ENCODE results near the gene TSPAN14. TPM values are rescaled to one million over a fixed set of nuclear protein-coding genes. Genes with fewer than 3 reads are reported as not detected.

Gene TSPAN14
- total RNA-seq, 2 experiments from 2014 or later = 109 to 117 TPM

DNA sequence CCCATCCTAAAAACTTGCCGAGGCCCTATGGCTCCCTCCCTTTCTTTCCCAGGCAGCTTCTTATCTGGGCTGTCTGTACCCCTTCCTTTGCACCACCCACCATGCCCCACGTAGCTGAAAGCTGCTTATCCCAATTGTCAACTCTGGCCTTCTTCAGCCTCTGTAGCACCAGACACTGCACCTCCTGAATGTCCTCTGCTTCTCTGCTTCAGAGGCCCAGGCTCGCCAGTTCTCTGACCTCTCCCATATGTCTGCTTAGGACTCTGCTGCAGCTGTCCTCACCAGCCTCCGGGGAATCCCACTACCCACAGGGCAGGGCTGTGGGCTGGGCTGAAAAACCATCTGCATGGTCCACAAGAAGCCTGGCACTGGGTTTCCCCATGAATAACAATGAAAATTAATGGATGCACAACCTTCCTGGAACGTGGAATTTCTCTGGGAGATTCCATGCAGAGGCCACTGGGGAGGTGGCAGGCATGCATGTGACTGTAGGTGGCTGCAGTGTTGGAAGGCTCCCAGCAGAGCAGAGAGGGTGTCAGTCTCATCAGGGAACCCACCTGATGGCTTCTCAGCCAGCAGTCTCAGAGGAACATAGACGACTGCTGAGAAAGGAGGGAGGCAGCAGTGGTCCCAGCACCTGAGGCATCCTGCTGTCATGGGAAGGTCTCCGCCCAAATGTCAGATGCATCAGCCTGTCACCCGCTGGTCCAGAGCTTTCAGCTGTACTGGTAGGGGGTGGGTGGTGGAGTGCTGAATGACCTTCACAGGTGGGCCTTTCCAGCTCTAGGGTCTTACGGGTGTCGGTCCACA, 66.8 kb downstream of the TSPAN14 start:
- peaks cover 59% of the 10 kb centered on the region for H3K36me3 Mint-ChIP-seq (ENCODE audit: low read depth)
- H3K27me3 Mint-ChIP-seq (ENCODE audit: low read depth) = no peaks in the 10 kb centered on the region
- ATAC-seq (no peak), DNase-seq (no peak)
- no peak overlapping the region for H3K4me3 Mint-ChIP-seq
- peaks cover 85% of the 10 kb centered on the region for H3K4me1 Mint-ChIP-seq (ENCODE audit: low read depth)
- H3K9me3 Mint-ChIP-seq (ENCODE audit: insufficient read depth) = no peaks in the 10 kb centered on the region
- peak overlapping the region; percentile 48 for H3K27ac Mint-ChIP-seq
- POLR2A ChIA-PET = no interaction called here
- CTCF ChIA-PET = interaction anchor here (1.1 to 2.5 kb wide), 6 partner anchors 9 to 143 kb away, joined by 3 to 8 read pairs (median 3); no protein-coding TSS in a partner anchor

DNA sequence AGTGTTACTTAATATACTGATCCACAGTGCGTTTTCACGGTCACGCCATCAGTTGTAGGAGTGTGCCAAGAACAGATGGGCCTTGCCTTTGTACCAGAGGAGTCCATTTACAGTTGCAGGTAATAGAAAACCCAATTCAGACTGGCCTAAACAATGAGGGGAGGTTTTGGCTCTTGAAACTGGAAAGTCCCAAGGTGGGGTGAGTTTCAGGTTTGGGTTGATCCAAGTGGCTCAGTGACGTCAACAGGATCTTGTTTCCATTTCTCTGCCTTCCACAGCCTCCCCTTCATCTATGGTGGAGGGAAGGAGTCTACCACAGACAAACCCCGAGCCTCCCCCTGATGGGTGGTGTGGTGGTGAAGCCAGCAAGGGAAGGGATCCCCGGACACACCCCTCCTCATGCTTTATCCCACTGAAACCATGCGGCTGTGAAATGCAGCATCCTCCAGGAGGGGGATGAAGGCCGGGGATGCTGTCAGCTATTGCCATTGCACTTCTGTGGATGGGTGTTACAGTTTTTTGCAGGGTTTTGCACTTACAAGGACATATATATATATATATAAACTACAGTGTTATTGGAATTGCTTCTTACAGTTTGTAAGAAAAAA, 68.8 kb downstream of the TSPAN14 start:
- peak overlapping the region; percentile 68 for H3K27ac Mint-ChIP-seq
- ChIA-PET CTCF (no interaction called here), POLR2A (no interaction called here)
- no peaks in the 10 kb centered on the region for H3K9me3 Mint-ChIP-seq (ENCODE audit: insufficient read depth)
- H3K4me1 Mint-ChIP-seq (ENCODE audit: low read depth) = peaks cover 86% of the 10 kb centered on the region
- ATAC-seq (peak; percentile 19), DNase-seq (no peak)
- H3K27me3 Mint-ChIP-seq (ENCODE audit: low read depth) = no peaks in the 10 kb centered on the region
- no peak overlapping the region for H3K4me3 Mint-ChIP-seq
- H3K36me3 Mint-ChIP-seq (ENCODE audit: low read depth) = peaks cover 48% of the 10 kb centered on the region

DNA sequence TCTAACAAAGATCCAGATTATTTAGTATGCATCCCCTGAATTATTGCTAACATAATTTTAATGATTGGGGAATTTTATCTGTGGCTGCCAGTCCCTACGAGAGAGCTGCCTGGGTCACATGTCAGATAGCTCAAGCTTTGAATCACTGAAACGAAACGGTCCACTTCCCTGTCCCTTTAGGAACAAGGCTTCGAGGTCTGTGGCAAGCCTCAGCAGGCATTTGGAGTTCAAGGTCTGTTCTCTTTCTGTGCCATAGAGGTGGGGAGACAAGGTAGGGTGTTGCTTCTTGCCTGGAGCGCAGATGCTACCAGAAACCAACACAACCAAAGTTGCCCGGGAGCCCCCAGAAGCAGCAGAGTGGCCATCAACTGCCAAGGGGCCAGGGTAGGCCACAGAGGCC, 69.7 kb downstream of the TSPAN14 start:
- Mint-ChIP-seq H3K9me3 (ENCODE audit: insufficient read depth) (no peaks in the 10 kb centered on the region), H3K4me1 (ENCODE audit: low read depth) (peaks cover 86% of the 10 kb centered on the region), H3K27me3 (ENCODE audit: low read depth) (no peaks in the 10 kb centered on the region), H3K27ac (peak overlapping the region; percentile 73), H3K36me3 (ENCODE audit: low read depth) (peaks cover 47% of the 10 kb centered on the region), H3K4me3 (no peak overlapping the region)
- ChIA-PET CTCF (interaction anchor here (6.9 kb wide), 1 partner anchor 19 kb away, joined by 29 read pairs; no protein-coding TSS in a partner anchor), POLR2A (no interaction called here)
- DNase-seq = no peak
- no peak for ATAC-seq

DNA sequence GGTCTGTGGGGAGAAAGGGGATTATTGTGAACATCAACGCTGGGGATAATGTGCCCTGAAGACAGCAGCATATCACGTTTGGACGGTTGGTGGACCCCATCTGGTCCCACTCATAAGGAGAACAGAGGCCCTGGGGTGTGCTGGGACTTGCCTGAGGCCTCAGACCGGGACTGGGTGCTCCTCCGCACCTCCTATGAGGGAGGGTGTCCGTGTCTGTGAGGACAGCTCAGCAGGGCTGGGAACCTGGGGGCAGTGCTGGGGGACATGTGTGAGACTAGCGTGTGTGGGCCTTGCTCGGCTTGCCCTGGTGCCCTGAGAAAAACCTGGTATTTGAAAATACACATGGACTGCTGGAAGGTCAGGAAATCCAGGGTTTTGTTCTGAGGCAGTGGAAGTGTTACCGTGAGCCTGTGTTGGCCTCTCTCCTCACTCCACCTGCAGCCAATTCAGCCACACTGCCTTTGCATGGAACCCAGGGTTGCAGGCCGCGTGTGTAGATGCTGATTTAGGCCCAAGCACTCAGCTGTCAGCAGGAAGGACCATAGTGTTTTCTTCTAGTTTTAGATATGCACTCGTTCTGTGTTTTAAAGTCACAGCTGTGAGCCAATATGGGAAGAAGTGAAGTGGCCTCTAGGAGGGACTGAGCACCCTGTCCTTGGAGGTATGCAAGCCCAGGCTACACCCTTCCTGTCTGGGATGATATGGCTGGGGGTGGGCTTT, 70.2 kb downstream of the TSPAN14 start:
- H3K9me3 Mint-ChIP-seq (ENCODE audit: insufficient read depth) = no peaks in the 10 kb centered on the region
- ChIA-PET POLR2A (no interaction called here), CTCF (interaction anchor here (2.7 to 6.9 kb wide), 2 partner anchors 13 to 19 kb away, joined by 19 to 29 read pairs; no protein-coding TSS in a partner anchor)
- H3K36me3 Mint-ChIP-seq (ENCODE audit: low read depth) = peaks cover 45% of the 10 kb centered on the region
- H3K27me3 Mint-ChIP-seq (ENCODE audit: low read depth) = no peaks in the 10 kb centered on the region
- H3K4me3 Mint-ChIP-seq = no peak overlapping the region
- peak overlapping the region; percentile 73 for H3K27ac Mint-ChIP-seq
- no peak for ATAC-seq
- DNase-seq = no peak
- H3K4me1 Mint-ChIP-seq (ENCODE audit: low read depth) = peaks cover 86% of the 10 kb centered on the region

DNA sequence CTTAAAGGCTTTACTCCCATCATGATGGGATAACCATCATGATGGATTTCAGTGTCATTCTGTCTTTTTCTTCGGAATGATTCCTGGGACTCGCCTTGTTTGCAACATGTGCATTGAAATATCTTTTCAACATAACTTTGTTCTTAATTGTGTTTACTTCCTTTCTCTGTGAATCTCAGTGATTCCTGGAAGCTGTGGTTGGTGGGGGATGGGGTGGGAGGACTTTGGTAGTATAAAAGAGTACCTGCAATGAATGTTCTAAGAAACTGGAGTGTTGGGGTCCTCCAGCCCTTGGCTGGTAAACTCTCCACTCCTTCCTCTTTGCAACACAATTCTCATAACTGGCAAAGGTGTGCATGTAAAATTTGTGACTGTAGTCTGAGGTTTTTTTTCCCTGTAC, 72.1 kb downstream of the TSPAN14 start:
- POLR2A ChIA-PET = interaction anchor here (1.1 kb wide), 1 partner anchor 10 kb away, joined by 3 read pairs; no protein-coding TSS in a partner anchor
- CTCF ChIA-PET = interaction anchor here (1.2 to 6.9 kb wide), 4 partner anchors 14 to 148 kb away, joined by 3 to 29 read pairs (median 12); no protein-coding TSS in a partner anchor
- Mint-ChIP-seq H3K9me3 (ENCODE audit: insufficient read depth) (no peaks in the 10 kb centered on the region), H3K4me3 (peak overlapping the region; percentile 44), H3K27me3 (ENCODE audit: low read depth) (no peaks in the 10 kb centered on the region), H3K27ac (peak overlapping the region; percentile 86), H3K36me3 (ENCODE audit: low read depth) (peaks cover 29% of the 10 kb centered on the region), H3K4me1 (ENCODE audit: low read depth) (peaks cover 87% of the 10 kb centered on the region)
- DNase-seq (no peak), ATAC-seq (no peak)

DNA sequence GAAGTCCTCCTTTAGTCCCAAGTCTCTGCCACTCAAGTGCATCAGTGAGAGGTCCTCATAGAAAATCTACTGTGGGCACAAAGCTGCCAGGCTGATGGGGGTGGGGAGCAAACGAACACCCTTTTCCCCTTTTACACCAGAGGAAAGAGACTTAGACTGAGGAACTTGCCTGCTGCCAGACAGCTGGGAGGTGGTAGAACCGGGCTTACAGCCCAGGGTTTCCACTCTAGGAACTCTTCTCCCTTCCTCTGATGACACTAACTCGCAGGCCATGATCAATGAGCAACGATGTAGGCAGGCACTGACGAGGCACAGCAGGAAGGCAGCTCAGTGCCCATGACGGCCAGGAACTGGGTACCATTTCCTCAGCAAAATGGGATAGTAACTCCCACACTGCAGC, 72.6 kb downstream of the TSPAN14 start:
- H3K36me3 Mint-ChIP-seq (ENCODE audit: low read depth) = peaks cover 26% of the 10 kb centered on the region
- H3K27me3 Mint-ChIP-seq (ENCODE audit: low read depth) = no peaks in the 10 kb centered on the region

DNA sequence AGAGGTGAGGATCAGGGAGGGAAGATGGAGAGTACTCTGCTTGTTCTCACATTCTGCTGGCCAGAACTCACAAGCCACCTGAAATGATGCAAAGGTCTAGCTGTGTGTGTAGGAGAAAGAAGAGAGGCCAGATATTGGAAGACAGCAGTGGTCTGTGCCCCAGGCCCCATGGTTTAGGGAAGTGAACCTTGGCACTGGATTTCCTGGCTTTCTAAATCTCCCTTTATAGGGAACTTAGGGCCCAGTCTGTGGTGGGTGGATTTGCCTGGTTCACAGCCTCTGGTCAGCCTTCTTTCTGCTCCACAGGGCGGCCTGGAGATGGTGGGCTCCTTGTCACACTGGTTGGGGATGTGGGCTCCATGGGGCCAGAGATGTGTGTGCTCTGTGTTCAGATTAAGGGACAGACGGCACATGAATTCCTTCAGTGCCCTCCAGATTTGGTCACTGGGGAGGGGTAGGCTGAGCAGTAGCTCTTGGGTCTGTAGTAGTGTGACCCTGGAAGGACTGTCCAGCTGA, 74.1 kb downstream of the TSPAN14 start:
- ATAC-seq = no peak
- no peaks in the 10 kb centered on the region for H3K9me3 Mint-ChIP-seq (ENCODE audit: insufficient read depth)
- peaks cover 26% of the 10 kb centered on the region for H3K36me3 Mint-ChIP-seq (ENCODE audit: low read depth)
- CTCF ChIA-PET = interaction anchor here (1.4 to 6.9 kb wide), 5 partner anchors 16 to 145 kb away, joined by 3 to 31 read pairs (median 18); partner anchors contain the start of gene PRXL2A
- H3K27ac Mint-ChIP-seq = peak overlapping the region; percentile 97
- peaks cover 94% of the 10 kb centered on the region for H3K4me1 Mint-ChIP-seq (ENCODE audit: low read depth)
- H3K4me3 Mint-ChIP-seq = no peak overlapping the region
- no peak for DNase-seq
- H3K27me3 Mint-ChIP-seq (ENCODE audit: low read depth) = no peaks in the 10 kb centered on the region
- POLR2A ChIA-PET = interaction anchor here (0.6 kb wide), 1 partner anchor 15 kb away, joined by 3 read pairs; no protein-coding TSS in a partner anchor

More for the DNA sequence above, 72.6 kb downstream of the TSPAN14 start:
- POLR2A ChIA-PET = interaction anchor here (1.1 kb wide), 1 partner anchor 10 kb away, joined by 3 read pairs; no protein-coding TSS in a partner anchor
- no peaks in the 10 kb centered on the region for H3K9me3 Mint-ChIP-seq (ENCODE audit: insufficient read depth)
- H3K4me1 Mint-ChIP-seq (ENCODE audit: low read depth) = peaks cover 92% of the 10 kb centered on the region
- CTCF ChIA-PET = interaction anchor here (1.4 to 6.9 kb wide), 4 partner anchors 15 to 149 kb away, joined by 3 to 29 read pairs (median 12); no protein-coding TSS in a partner anchor
- H3K27ac Mint-ChIP-seq = peak overlapping the region; percentile 86
- no peak for DNase-seq
- peak overlapping the region; percentile 44 for H3K4me3 Mint-ChIP-seq
- no peak for ATAC-seq

DNA sequence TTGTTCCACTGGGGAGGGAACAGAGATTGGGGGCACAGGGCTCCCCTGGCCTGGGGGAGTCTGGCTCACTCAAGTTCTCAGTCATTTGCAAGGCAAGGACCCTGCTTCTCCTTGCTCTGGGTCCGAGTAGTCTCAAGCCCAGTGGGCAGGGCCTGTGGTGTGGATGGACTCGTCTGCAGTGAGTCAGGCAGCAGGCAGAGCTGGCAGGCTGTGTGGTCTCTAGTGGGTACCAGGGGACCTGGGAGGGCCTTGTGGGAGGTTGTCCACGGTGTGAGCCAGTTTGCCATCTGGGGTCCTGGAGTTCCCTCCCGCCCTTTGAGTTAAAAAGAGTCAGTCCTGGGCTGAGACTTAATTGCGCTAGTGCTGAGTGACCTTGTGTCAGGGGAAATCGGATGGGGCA, 74.8 kb downstream of the TSPAN14 start:
- ChIA-PET POLR2A (no interaction called here), CTCF (interaction anchor here (1.6 to 6.9 kb wide), 4 partner anchors 17 to 121 kb away, joined by 4 to 31 read pairs (median 24); partner anchors contain the start of gene PRXL2A)
- H3K27ac Mint-ChIP-seq = peak overlapping the region; percentile 97
- DNase-seq (no peak), ATAC-seq (no peak)
- no peaks in the 10 kb centered on the region for H3K27me3 Mint-ChIP-seq (ENCODE audit: low read depth)
- H3K9me3 Mint-ChIP-seq (ENCODE audit: insufficient read depth) = no peaks in the 10 kb centered on the region
- peak overlapping the region; percentile 61 for H3K4me3 Mint-ChIP-seq
- H3K36me3 Mint-ChIP-seq (ENCODE audit: low read depth) = peaks cover 26% of the 10 kb centered on the region
- H3K4me1 Mint-ChIP-seq (ENCODE audit: low read depth) = peaks cover 89% of the 10 kb centered on the region

DNA sequence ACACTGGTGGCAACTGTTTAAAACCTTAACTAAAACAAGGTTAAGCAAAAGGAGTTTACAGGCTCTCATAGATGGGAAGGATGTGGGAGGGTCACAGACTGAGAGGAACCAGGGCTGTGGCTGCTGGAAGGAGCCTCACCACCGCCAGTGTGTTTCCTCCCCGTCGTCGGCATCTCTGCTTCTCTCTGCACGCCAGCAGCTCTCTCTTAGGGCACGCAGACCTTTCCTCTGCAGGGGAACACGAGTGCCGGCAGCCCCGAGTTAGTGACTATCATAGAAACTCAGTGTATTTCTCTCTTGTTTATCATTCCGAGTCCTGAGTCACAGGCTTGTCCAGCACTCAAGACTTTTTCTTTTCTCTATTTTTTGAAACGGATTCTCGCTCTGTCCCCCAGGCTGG, 75.5 kb downstream of the TSPAN14 start:
- peaks cover 82% of the 10 kb centered on the region for H3K4me1 Mint-ChIP-seq (ENCODE audit: low read depth)
- no peaks in the 10 kb centered on the region for H3K27me3 Mint-ChIP-seq (ENCODE audit: low read depth)
- CTCF ChIA-PET = interaction anchor here (1.1 to 6.9 kb wide), 7 partner anchors 17 to 124 kb away, joined by 3 to 31 read pairs (median 9); partner anchors contain the start of gene PRXL2A
- peak overlapping the region; percentile 61 for H3K4me3 Mint-ChIP-seq
- DNase-seq (peak; percentile 85), ATAC-seq (peak; percentile 83)
- POLR2A ChIA-PET = interaction anchor here (0.9 kb wide), 1 partner anchor 73 kb away, joined by 3 read pairs; no protein-coding TSS in a partner anchor
- H3K9me3 Mint-ChIP-seq (ENCODE audit: insufficient read depth) = no peaks in the 10 kb centered on the region
- H3K27ac Mint-ChIP-seq = peak overlapping the region; percentile 97
- H3K36me3 Mint-ChIP-seq (ENCODE audit: low read depth) = peaks cover 26% of the 10 kb centered on the region

DNA sequence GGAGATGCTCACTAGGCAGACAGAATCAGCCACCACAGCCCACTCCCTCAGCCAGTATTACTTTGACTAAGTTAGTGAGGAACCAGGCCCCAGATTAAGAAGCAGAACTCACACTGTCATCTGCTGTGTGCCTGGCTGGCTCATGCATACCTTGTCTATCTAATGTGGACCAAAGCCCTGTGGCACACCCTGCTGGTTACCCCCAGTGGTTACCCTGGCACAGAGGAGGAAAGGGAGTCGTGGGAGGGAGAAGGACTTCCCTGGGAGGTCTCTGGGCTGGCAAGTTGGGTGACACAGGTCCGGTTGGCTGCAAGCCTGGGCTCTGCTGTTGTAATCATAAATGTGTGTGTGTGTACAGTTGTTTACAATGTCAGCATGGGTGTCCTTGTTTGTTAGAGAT, 76.1 kb downstream of the TSPAN14 start:
- Mint-ChIP-seq H3K27ac (peak overlapping the region; percentile 97), H3K27me3 (ENCODE audit: low read depth) (no peaks in the 10 kb centered on the region), H3K36me3 (ENCODE audit: low read depth) (peaks cover 26% of the 10 kb centered on the region), H3K4me3 (peak overlapping the region; percentile 61), H3K9me3 (ENCODE audit: insufficient read depth) (no peaks in the 10 kb centered on the region), H3K4me1 (ENCODE audit: low read depth) (peaks cover 76% of the 10 kb centered on the region)
- ATAC-seq (peak; percentile 61), DNase-seq (peak; percentile 69)
- ChIA-PET POLR2A (interaction anchor here (1.8 kb wide), 1 partner anchor 19 kb away, joined by 7 read pairs; no protein-coding TSS in a partner anchor), CTCF (interaction anchor here (1.0 to 6.9 kb wide), 16 partner anchors 10 to 150 kb away, joined by 3 to 31 read pairs (median 6); no protein-coding TSS in a partner anchor)

DNA sequence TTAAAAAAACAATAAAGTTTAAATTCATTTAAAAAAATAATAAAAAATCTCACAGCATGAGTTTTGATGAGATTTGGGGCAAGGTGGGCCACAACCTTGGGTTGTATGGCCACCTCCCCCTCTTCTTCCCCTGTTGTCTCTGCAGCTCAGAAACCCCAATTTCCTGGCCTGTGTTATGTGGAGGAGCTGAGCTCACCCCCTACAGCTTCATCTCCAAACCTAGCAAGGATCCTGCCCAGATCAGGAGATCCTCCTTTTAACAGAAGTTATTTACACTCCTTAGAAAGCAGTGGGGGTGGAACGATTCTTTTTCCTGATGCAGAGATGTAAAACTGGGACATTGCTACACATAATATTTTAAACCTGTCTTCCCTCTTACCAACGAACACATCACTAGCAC, 76.7 kb downstream of the TSPAN14 start:
- peak overlapping the region; percentile 61 for H3K4me3 Mint-ChIP-seq
- no peaks in the 10 kb centered on the region for H3K9me3 Mint-ChIP-seq (ENCODE audit: insufficient read depth)
- POLR2A ChIA-PET = interaction anchor here (1.8 kb wide), 1 partner anchor 19 kb away, joined by 7 read pairs; no protein-coding TSS in a partner anchor
- no peaks in the 10 kb centered on the region for H3K27me3 Mint-ChIP-seq (ENCODE audit: low read depth)
- peaks cover 29% of the 10 kb centered on the region for H3K36me3 Mint-ChIP-seq (ENCODE audit: low read depth)
- H3K4me1 Mint-ChIP-seq (ENCODE audit: low read depth) = peaks cover 74% of the 10 kb centered on the region
- CTCF ChIA-PET = interaction anchor here (1.0 to 4.8 kb wide), 17 partner anchors 11 to 151 kb away, joined by 3 to 31 read pairs (median 4); no protein-coding TSS in a partner anchor
- ATAC-seq (peak; percentile 49), DNase-seq (peak; percentile 60)
- H3K27ac Mint-ChIP-seq = peak overlapping the region; percentile 97

Data from activated CD8-positive, alpha-beta T cell treated with anti-CD3 and anti-CD28 coated beads, Interleukin-2, amount 10 ng/mL, durations not matched to agents 7 days and 5 days (primary cell).